H7 (cell line): Measurements from ENCODE around the gene DUSP21. TPM values are rescaled to one million over a fixed set of nuclear protein-coding genes. Genes with fewer than 3 reads are reported as not detected.
"Not testable (repeated sequence)": the region's sequence is repeated elsewhere in the genome, so short reads cannot be mapped to it uniquely, and the experiment has no call there.

Experiments used
- DNase-seq: peaks from one replicate; pipeline ENCODE4 v3.0.0; 2012
- H3K27me3 ChIP-seq: 2 replicates; pipeline ENCODE4 v1.6.0; 2011; ENCODE audit warnings: mild to moderate bottlenecking, low read length; ENCODE audit not compliant: control insufficient read depth, insufficient read depth
- H3K36me3 ChIP-seq: replicated peaks from 2 replicates; pipeline ENCODE4 v1.5.1; 2011; ENCODE audit warnings: low read length; ENCODE audit not compliant: control insufficient read depth, insufficient read depth
- H3K4me3 ChIP-seq: 2 replicates; pipeline ENCODE4 v1.5.1; 2011; ENCODE audit warnings: low read depth, mild to moderate bottlenecking, control low read depth, low read length, moderate library complexity; ENCODE audit not compliant: insufficient read depth
- total RNA-seq: library from RNA; depleted of rRNA; stranded (reverse); fragments of >200 nt; shearing (Covaris generic); gene quantifications from 2 replicates; pipeline ENCODE4 v1.2.3, GENCODE V29; 2014; rRNA removed

DUSP21 gene
- not detected in 2 replicates for total RNA-seq

DNA sequence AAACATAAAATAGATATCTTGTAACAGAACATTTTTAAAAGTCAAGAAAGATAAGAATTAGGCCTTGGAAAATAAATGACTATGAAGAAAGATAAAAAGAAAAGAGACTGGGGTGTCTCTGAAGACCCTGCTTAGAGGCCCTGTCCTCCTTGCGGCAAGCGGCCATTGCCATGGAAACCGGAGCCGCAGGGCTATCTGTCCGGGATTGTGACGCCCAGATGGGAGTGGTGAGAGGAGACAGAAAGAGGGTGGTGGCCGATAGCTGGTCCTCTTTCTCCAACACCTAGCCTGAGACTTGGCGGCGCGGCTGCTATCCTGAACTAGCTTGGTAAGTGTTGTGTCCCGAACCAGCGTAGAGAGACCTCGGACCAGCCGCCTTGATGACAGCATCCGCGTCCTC lies at the start of gene DUSP21:
TSS of gene DUSP21 (plus strand) at position 269 of the 400 bp plus-strand sequence. CDS start at position 381, 112 bp downstream.
- H3K4me3 ChIP-seq = no peak within 1 kb of the TSS
- DNase-seq = no peak
- no peaks in the 10 kb centered on the region for H3K27me3 ChIP-seq
- H3K36me3 ChIP-seq = no peaks in the 10 kb centered on the region

- H3K27me3 ChIP-seq = no peaks in the 10 kb centered on the region
- H3K36me3 ChIP-seq = no peaks in the 10 kb centered on the region
- no peak overlapping the region for H3K4me3 ChIP-seq
- DNase-seq = no peak
Measured at GRCh38 chrX:44795945-44796450, 47.8 kb upstream of the DUSP21 start.

DNA sequence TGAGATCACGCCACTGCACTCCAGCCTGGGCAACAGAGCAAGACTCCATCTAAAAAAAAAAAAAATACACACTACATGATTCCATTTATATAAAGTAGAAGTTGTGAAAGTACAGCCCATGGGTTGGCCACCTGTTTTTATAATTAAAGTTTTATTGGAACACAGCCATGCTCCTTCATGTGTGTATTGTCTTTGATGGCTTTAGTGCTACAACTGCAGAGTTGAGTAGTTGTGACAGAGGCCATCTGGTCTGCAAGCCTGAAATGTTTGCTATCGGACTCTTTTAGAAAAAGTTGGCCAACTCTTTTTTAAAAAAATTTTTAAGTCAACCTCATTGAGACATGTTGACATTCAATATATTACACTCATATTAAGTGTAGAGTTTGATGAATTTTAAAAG lies 41.2 kb upstream of the DUSP21 start:
- no peak for DNase-seq
- Histone ChIP-seq H3K27me3 (no peaks in the 10 kb centered on the region), H3K4me3 (no peak overlapping the region)

GRCh38 chrX:44815681-44816080 lies 28.1 kb upstream of the DUSP21 start:
- Histone ChIP-seq H3K27me3 (no peaks in the 10 kb centered on the region), H3K4me3 (no peak overlapping the region), H3K36me3 (no peaks in the 10 kb centered on the region)
- DNase-seq = no peak

More for the DNA sequence above, 41.2 kb upstream of the DUSP21 start:
- H3K36me3 ChIP-seq = no peaks in the 10 kb centered on the region

- DNase-seq = no peak
- H3K27me3 ChIP-seq = no peaks in the 10 kb centered on the region
- H3K4me3 ChIP-seq = no peak overlapping the region
- no peaks in the 10 kb centered on the region for H3K36me3 ChIP-seq
Measured at GRCh38 chrX:44816367-44816766, 27.5 kb upstream of the DUSP21 start.

DNA sequence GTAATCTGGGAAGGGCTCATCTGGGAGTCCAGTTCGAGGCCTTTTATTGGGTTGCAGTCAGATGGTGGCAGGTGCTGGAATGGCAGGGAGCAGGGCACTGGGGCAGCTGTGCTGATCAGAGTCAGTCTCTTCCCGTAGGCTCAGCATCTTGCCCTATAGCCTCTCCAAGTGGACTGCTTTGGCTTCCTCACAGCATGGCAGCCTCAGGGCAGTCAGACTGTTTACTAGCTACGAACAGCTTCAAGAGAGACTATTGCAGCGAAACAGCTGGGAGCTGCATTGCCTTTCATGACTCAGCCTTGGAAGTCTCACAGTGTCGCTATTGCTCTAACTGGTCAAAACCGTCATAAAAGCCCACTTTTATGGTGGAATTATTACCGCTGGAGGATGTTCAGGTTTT lies 26.8 kb upstream of the DUSP21 start:
- H3K27me3 ChIP-seq = no peaks in the 10 kb centered on the region
- DNase-seq = no peak
- H3K36me3 ChIP-seq = no peaks in the 10 kb centered on the region
- H3K4me3 ChIP-seq = no peak overlapping the region

- H3K27me3 ChIP-seq = no peaks in the 10 kb centered on the region
- no peak for DNase-seq
Measured at GRCh38 chrX:44822601-44823000, 21.2 kb upstream of the DUSP21 start.

DNA sequence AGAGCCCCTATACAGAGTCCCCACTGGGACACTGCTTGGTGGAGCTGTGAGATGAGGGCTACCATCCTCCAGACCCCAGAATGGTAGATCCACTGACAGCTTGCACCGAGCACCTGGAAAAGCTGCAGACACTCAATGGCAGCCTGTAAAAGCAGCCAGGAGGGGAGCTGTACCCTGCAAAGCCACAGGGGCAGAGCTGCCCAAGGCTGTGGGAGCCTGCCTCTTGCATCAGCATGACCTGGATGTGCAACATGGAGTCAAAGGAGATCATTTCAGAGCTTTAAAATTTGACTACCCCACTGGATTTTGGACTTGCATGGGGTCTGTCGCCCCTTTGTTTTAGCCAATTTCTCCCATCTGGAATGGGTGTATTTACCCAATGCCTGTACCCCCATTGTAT lies 20.6 kb upstream of the DUSP21 start:
- DNase-seq, H3K36me3 ChIP-seq, H3K4me3 ChIP-seq, H3K27me3 ChIP-seq: not testable (repeated sequence)

More at GRCh38 chrX:44822601-44823000, 21.2 kb upstream of the DUSP21 start:
- no peaks in the 10 kb centered on the region for H3K36me3 ChIP-seq
- no peak overlapping the region for H3K4me3 ChIP-seq

DNA sequence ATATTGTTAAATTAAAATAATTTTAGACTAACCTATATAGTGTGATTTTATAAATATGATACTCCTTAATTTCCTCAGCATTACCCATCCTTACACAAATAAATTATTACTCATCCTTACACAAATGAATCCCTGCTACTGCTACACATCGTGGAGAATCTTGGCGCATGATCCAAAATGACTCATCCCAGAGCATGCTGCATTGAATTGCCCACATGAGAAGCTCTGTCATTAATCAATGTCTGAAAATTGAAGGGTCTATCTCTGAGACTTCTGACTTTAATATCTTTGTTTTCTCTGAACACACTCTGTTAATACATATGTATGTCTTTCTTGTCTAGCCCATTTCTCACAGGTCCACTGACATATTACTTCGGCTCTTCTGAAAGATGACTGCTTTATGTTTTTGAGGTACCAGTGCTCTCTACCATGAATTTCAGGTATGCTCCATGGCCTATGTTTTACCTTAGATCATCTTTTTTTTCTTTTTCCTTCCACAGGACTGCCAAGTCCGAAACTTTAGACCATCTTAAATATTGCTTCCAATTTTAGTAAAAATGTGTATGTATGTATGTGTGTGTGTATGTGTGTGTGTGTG lies 15.7 kb upstream of the DUSP21 start:
- no peaks in the 10 kb centered on the region for H3K36me3 ChIP-seq
- H3K4me3 ChIP-seq = no peak overlapping the region
- no peaks in the 10 kb centered on the region for H3K27me3 ChIP-seq
- DNase-seq = no peak

- Histone ChIP-seq H3K36me3 (no peaks in the 10 kb centered on the region), H3K27me3 (no peaks in the 10 kb centered on the region), H3K4me3 (no peak overlapping the region)
Measured at GRCh38 chrX:44829832-44830231, 14.0 kb upstream of the DUSP21 start.

DNA sequence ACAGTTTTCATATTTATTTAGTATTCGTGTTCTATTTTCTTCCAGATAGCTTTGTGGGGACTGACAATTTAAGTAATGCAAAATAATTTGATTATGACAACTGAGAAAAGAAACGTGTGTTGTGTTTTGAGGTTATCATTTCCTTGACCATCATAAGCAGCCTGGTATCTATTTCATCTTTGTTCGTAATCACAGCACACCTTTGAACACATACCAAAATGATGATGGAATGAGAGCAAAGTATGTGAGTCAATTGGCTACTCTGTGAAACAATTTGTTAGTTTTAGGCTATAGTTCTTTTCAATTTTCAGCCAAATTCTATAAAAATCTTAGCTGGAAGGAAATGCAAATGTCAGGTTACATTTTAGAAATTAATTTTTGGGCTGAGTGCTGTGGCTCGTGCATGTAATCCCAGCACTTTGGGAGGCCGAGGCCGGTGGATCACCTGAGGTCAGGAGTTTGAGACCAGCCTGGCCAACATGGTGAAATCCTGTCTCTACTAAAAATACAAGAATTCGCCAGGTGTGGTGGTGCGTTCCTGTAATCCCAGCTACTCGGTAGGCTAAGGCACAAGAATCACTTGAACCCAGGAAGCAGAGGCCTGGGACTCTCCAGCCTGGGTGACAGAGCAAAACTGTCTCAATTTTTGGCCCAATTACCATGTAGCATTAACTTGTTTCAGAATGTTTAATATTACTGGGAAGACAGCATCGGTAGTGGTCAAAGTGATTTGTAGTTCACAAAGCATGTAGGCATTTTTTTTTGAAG lies 1.1 kb upstream of the DUSP21 start:
- Histone ChIP-seq H3K4me3 (no peak overlapping the region), H3K27me3 (no peaks in the 10 kb centered on the region), H3K36me3 (no peaks in the 10 kb centered on the region)
- no peak for DNase-seq

More at GRCh38 chrX:44829832-44830231, 14.0 kb upstream of the DUSP21 start:
- DNase-seq = no peak

- no peak for DNase-seq
- H3K27me3 ChIP-seq = no peaks in the 10 kb centered on the region
- H3K36me3 ChIP-seq = no peaks in the 10 kb centered on the region
Measured at GRCh38 chrX:44843318-44843702, 511 bp upstream of the DUSP21 start.

DNA sequence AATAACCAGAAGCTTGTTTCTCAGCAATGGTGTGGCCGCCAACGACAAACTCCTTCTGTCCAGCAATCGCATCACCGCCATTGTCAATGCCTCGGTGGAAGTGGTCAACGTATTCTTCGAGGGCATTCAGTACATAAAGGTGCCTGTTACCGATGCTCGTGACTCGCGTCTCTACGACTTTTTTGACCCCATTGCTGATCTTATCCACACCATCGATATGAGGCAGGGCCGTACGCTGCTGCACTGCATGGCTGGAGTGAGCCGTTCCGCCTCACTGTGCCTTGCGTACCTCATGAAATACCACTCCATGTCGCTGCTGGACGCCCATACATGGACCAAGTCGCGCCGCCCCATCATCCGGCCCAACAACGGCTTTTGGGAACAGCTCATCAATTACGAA lies 383 bp downstream of the DUSP21 start:
- H3K27me3 ChIP-seq = no peaks in the 10 kb centered on the region
- H3K36me3 ChIP-seq = no peaks in the 10 kb centered on the region
- no peak overlapping the region for H3K4me3 ChIP-seq
- no peak for DNase-seq

More at GRCh38 chrX:44843318-44843702, 511 bp upstream of the DUSP21 start:
- H3K4me3 ChIP-seq = no peak overlapping the region

DNA sequence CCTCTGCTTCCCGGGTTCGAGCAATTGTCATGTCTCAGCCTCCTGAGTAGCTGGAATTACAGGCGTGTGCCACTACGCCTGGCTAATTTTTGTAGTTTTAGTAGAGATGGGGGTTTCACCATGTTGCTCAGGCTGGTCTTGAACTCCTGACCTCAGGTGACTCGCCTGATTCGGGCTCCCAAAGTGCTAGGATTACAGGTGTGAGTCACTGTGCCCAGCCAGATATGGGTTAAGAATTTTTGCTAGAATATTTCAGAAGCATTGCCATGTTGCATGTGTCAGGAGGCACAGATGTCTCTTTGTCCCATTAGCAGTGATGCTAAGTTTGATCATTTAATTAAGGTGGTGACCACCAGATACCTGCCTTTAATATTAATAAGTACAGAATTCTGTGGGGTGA lies 7.1 kb downstream of the DUSP21 start:
- not testable (repeated sequence) for H3K4me3 ChIP-seq, H3K27me3 ChIP-seq, H3K36me3 ChIP-seq

DNA sequence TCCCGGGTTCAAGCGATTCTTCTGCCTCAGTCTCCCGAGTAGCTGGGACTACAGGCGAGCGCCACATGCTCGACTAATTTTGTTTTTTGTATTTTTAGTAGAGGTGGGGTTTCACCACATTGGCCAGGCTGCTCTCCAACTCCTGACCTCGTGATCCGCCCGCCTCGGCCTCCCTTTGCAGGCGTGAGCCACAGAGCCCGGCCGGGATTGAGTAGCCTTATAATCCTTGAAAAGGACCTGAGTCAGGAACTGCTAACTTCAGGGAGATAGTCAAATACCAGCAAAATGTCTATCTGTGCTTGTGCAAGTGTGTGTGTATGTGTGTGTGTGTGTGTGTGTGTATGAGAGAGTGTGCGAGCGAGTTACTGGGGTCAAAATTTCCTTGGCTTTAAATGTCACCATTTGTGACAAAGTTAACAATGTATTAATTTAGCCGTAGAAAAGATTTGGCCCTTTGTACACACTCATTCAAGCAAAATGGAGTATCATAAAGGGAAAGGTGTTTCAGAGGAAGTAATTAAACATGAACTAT lies 27.4 kb downstream of the DUSP21 start:
- Histone ChIP-seq H3K27me3 (no peaks in the 10 kb centered on the region), H3K36me3 (no peaks in the 10 kb centered on the region), H3K4me3 (peak overlapping the region; percentile 69; the same call in 1 of the 2 replicates)
- no peak for DNase-seq

More for the DNA sequence above, 7.1 kb downstream of the DUSP21 start:
- DNase-seq = not testable (repeated sequence)
